Activated T-helper 1 cell treated with anti-CD3 and anti-CD28 coated beads, Interleukin-12 subunit alpha, Interleukin-12 subunit beta, Interleukin-2, Interleukin-4 antibody, amounts not matched to agents 30 ng/mL and 10 ng/mL and 1 ng/mL, durations not matched to agents 14 hours and 24 hours and 36 hours (primary cell): ENCODE results near the gene KCNQ1OT1. TPM values are rescaled to one million over a fixed set of nuclear protein-coding genes. Genes with fewer than 3 reads are reported as not detected.

Experiments
- DNase-seq: peaks from one replicate; pipeline ENCODE4 v3.0.0; 2021; ENCODE audit warnings: low spot score
- H3K27ac Mint-ChIP-seq: one replicate; pipeline ENCODE4 v1.8.0; 2021; ENCODE audit warnings: mild to moderate bottlenecking, mixed read lengths
- H3K27me3 Mint-ChIP-seq: one replicate; pipeline ENCODE4 v1.8.0; 2022; ENCODE audit warnings: mild to moderate bottlenecking, moderate library complexity, mixed read lengths; ENCODE audit not compliant: insufficient read depth
- H3K36me3 Mint-ChIP-seq: one replicate; pipeline ENCODE4 v1.8.0; 2021; ENCODE audit warnings: low read depth, mixed read lengths
- H3K4me1 Mint-ChIP-seq: one replicate; pipeline ENCODE4 v1.8.0; 2021; ENCODE audit warnings: low read depth, mixed read lengths
- H3K4me3 Mint-ChIP-seq: one replicate; pipeline ENCODE4 v1.8.0; 2021; ENCODE audit warnings: mild to moderate bottlenecking, moderate library complexity, mixed read lengths
- H3K9me3 Mint-ChIP-seq: one replicate; pipeline ENCODE4 v1.8.0; 2021; ENCODE audit warnings: mixed read lengths
- intact Hi-C: fragments of 100-400 bp; cut with micrococcal nuclease; formaldehyde crosslinking; loops from one replicate; pipeline ENCODE4 v1.15.1; 2024
- total RNA-seq: library from RNA; stranded (reverse); gene quantifications from 2 replicates; pipeline ENCODE4 v1.2.3, GENCODE V29; 2022

The KCNQ1OT1 gene
- total RNA-seq, 1 donor from 2014 or later: 0.67 TPM

GRCh38 chr11:2689651-2690575 lies 9.9 kb downstream of the KCNQ1OT1 start:
- Mint-ChIP-seq H3K36me3 (no peaks in the 10 kb centered on the region), H3K27ac (no peak overlapping the region), H3K4me3 (no peak overlapping the region), H3K9me3 (no peaks in the 10 kb centered on the region), H3K4me1 (no peaks in the 10 kb centered on the region), H3K27me3 (no peaks in the 10 kb centered on the region)
- no peak for DNase-seq
- intact Hi-C loops: no loop called here

- intact Hi-C loops: no loop called here
- Mint-ChIP-seq H3K4me1 (no peaks in the 10 kb centered on the region), H3K27me3 (no peaks in the 10 kb centered on the region), H3K27ac (no peak overlapping the region), H3K36me3 (no peaks in the 10 kb centered on the region), H3K4me3 (no peak overlapping the region), H3K9me3 (no peaks in the 10 kb centered on the region)
- DNase-seq: no peak
Measured at GRCh38 chr11:2688381-2689231, 11.2 kb downstream of the KCNQ1OT1 start.

GRCh38 chr11:2687782-2688191 lies 12.0 kb downstream of the KCNQ1OT1 start:
- H3K4me1 Mint-ChIP-seq: no peaks in the 10 kb centered on the region
- DNase-seq: no peak
- no peak overlapping the region for H3K27ac Mint-ChIP-seq
- H3K27me3 Mint-ChIP-seq: no peaks in the 10 kb centered on the region
- intact Hi-C loops: no loop called here
- H3K4me3 Mint-ChIP-seq: no peak overlapping the region
- H3K9me3 Mint-ChIP-seq: no peaks in the 10 kb centered on the region
- no peaks in the 10 kb centered on the region for H3K36me3 Mint-ChIP-seq

- Mint-ChIP-seq H3K27me3 (no peaks in the 10 kb centered on the region), H3K9me3 (no peaks in the 10 kb centered on the region)
Measured at GRCh38 chr11:2687223-2687530, 12.6 kb downstream of the KCNQ1OT1 start.

GRCh38 chr11:2686360-2687222 lies 13.2 kb downstream of the KCNQ1OT1 start:
- no peaks in the 10 kb centered on the region for H3K4me1 Mint-ChIP-seq
- no peak overlapping the region for H3K27ac Mint-ChIP-seq
- no peaks in the 10 kb centered on the region for H3K27me3 Mint-ChIP-seq
- intact Hi-C loops: no loop called here
- no peaks in the 10 kb centered on the region for H3K36me3 Mint-ChIP-seq
- DNase-seq: no peak
- no peaks in the 10 kb centered on the region for H3K9me3 Mint-ChIP-seq
- no peak overlapping the region for H3K4me3 Mint-ChIP-seq

More at GRCh38 chr11:2687223-2687530, 12.6 kb downstream of the KCNQ1OT1 start:
- H3K36me3 Mint-ChIP-seq: no peaks in the 10 kb centered on the region
- H3K27ac Mint-ChIP-seq: no peak overlapping the region
- no peaks in the 10 kb centered on the region for H3K4me1 Mint-ChIP-seq
- intact Hi-C loops: no loop called here
- no peak for DNase-seq
- H3K4me3 Mint-ChIP-seq: no peak overlapping the region

- no peak overlapping the region for H3K27ac Mint-ChIP-seq
- H3K4me1 Mint-ChIP-seq: no peaks in the 10 kb centered on the region
- H3K4me3 Mint-ChIP-seq: no peak overlapping the region
- no peaks in the 10 kb centered on the region for H3K36me3 Mint-ChIP-seq
- DNase-seq: no peak
- no peaks in the 10 kb centered on the region for H3K9me3 Mint-ChIP-seq
- no peaks in the 10 kb centered on the region for H3K27me3 Mint-ChIP-seq
- intact Hi-C loops: no loop called here
Measured at GRCh38 chr11:2685566-2686359, 14.0 kb downstream of the KCNQ1OT1 start.

GRCh38 chr11:2685051-2685450 lies 14.7 kb downstream of the KCNQ1OT1 start:
- no peak for DNase-seq
- Mint-ChIP-seq H3K4me3 (no peak overlapping the region), H3K27me3 (no peaks in the 10 kb centered on the region), H3K9me3 (no peaks in the 10 kb centered on the region), H3K36me3 (no peaks in the 10 kb centered on the region), H3K27ac (no peak overlapping the region), H3K4me1 (no peaks in the 10 kb centered on the region)
- intact Hi-C loops: no loop called here

GRCh38 chr11:2684581-2684980 lies 15.2 kb downstream of the KCNQ1OT1 start:
- Mint-ChIP-seq H3K4me1 (no peaks in the 10 kb centered on the region), H3K36me3 (no peaks in the 10 kb centered on the region), H3K27me3 (no peaks in the 10 kb centered on the region), H3K9me3 (no peaks in the 10 kb centered on the region), H3K4me3 (no peak overlapping the region), H3K27ac (no peak overlapping the region)
- intact Hi-C loops: no loop called here
- DNase-seq: no peak

- no peaks in the 10 kb centered on the region for H3K36me3 Mint-ChIP-seq
- H3K9me3 Mint-ChIP-seq: no peaks in the 10 kb centered on the region
- no peak overlapping the region for H3K27ac Mint-ChIP-seq
- no peak for DNase-seq
- intact Hi-C loops: no loop called here
- no peak overlapping the region for H3K4me3 Mint-ChIP-seq
- no peaks in the 10 kb centered on the region for H3K4me1 Mint-ChIP-seq
- H3K27me3 Mint-ChIP-seq: no peaks in the 10 kb centered on the region
Measured at GRCh38 chr11:2683806-2684205, 16.0 kb downstream of the KCNQ1OT1 start.

GRCh38 chr11:2681408-2682145 lies 18.2 kb downstream of the KCNQ1OT1 start:
- intact Hi-C loops: no loop called here
- H3K27me3 Mint-ChIP-seq: no peaks in the 10 kb centered on the region
- no peak overlapping the region for H3K4me3 Mint-ChIP-seq
- H3K9me3 Mint-ChIP-seq: no peaks in the 10 kb centered on the region
- no peaks in the 10 kb centered on the region for H3K36me3 Mint-ChIP-seq
- no peak for DNase-seq
- no peaks in the 10 kb centered on the region for H3K4me1 Mint-ChIP-seq
- no peak overlapping the region for H3K27ac Mint-ChIP-seq

- Mint-ChIP-seq H3K27me3 (no peaks in the 10 kb centered on the region), H3K4me1 (no peaks in the 10 kb centered on the region), H3K36me3 (no peaks in the 10 kb centered on the region), H3K4me3 (no peak overlapping the region), H3K9me3 (no peaks in the 10 kb centered on the region), H3K27ac (no peak overlapping the region)
- no peak for DNase-seq
- intact Hi-C loops: no loop called here
Measured at GRCh38 chr11:2679011-2679676, 20.6 kb downstream of the KCNQ1OT1 start.
